H1 (cell line): Measurements from ENCODE around the gene ANKS1A. TPM values are rescaled to one million over a fixed set of nuclear protein-coding genes. Genes with fewer than 3 reads are reported as not detected.

Source experiments
- CTCF ChIA-PET: fragments of 300-600 bp; sonication (Branson Sonifier 250); formaldehyde crosslinking; loops from one replicate; lab custom pipeline; 2021; ENCODE audit not compliant: partially characterized antibody; lab: Charles Lee
- POLR2A ChIA-PET: fragments of 300-600 bp; sonication (Branson Sonifier 250); formaldehyde crosslinking; loops from one replicate; lab custom pipeline; 2021; ENCODE audit warnings: inconsistent platforms; ENCODE audit not compliant: partially characterized antibody; lab: Charles Lee
- DNase-seq, 2 experiments: peaks; one replicate each; pipeline versions ENCODE4 v3.0.0 to v3.0.0-alpha.2; 2010 to 2022; ENCODE audit warnings: low spot score in 2 of 2, low read depth in 1 of 2, mixed read lengths in 1 of 2
- FAIRE-seq: peaks from 2 replicates; lab custom pipeline; 2011; peaks lifted over from hg19 to GRCh38; lab: Jason Lieb, UNC
- H2AFZ ChIP-seq: 2 replicates; pipeline ENCODE4 v1.8.1; 2012; ENCODE audit warnings: low read length, inconsistent platforms
- H2AK5ac ChIP-seq: 2 replicates; pipeline ENCODE4 v1.6.1; 2013; ENCODE audit warnings: low read depth, low read length
- H2BK120ac ChIP-seq: replicated peaks from 2 replicates; pipeline ENCODE3; 2013; ENCODE audit warnings: low read depth, low read length, inconsistent platforms
- H2BK12ac ChIP-seq: 2 replicates; pipeline ENCODE4 v1.6.1; 2013; ENCODE audit warnings: low read depth, low read length
- H2BK15ac ChIP-seq: 2 replicates; pipeline ENCODE4 v1.6.1; 2013; ENCODE audit warnings: low read length
- H2BK20ac ChIP-seq: 2 replicates; pipeline ENCODE4 v1.6.1; 2013; ENCODE audit warnings: low read length
- H2BK5ac ChIP-seq: 2 replicates; pipeline ENCODE4 v1.6.1; 2013; ENCODE audit warnings: low read depth, low read length
- H3K14ac ChIP-seq: 2 replicates; pipeline ENCODE4 v1.6.1; 2013; ENCODE audit warnings: inconsistent platforms; ENCODE audit not compliant: insufficient read length
- H3K18ac ChIP-seq: 2 replicates; pipeline ENCODE4 v1.6.1; 2013; ENCODE audit warnings: low read length; ENCODE audit errors: extremely low read depth
- H3K23ac ChIP-seq: 2 replicates; pipeline ENCODE4 v1.6.1; 2013; ENCODE audit warnings: inconsistent platforms; ENCODE audit not compliant: insufficient read length
- H3K23me2 ChIP-seq: 2 replicates; pipeline ENCODE4 v1.6.1; 2013; ENCODE audit warnings: low read depth, low read length
- H3K27ac ChIP-seq: 2 replicates; pipeline ENCODE4 v1.6.1; 2011; ENCODE audit warnings: low read depth, low read length, inconsistent platforms
- H3K27me3 ChIP-seq, 4 experiments: replicated peaks in 1 of 4; 1 replicate in 1 of 4; 2 replicates in 3 of 4; pipeline versions ENCODE4 v1.6.1 to v1.8.1; 2011 to 2013; ENCODE audit warnings: low read length in 3 of 4, mild to moderate bottlenecking in 3 of 4, inconsistent platforms in 2 of 4, mixed read lengths in 2 of 4, moderate library complexity in 1 of 4; ENCODE audit not compliant: control insufficient read depth in 3 of 4, insufficient read depth in 3 of 4; ENCODE audit errors: extremely low read depth in 1 of 4
- H3K36me3 ChIP-seq, 4 experiments: 2 replicates each; pipeline versions ENCODE4 v1.6.1 to v1.8.1; 2011 to 2013; ENCODE audit warnings: mild to moderate bottlenecking in 4 of 4, low read length in 3 of 4, moderate library complexity in 2 of 4, control low read depth in 1 of 4, inconsistent platforms in 1 of 4; ENCODE audit not compliant: insufficient read depth in 4 of 4, control insufficient read depth in 2 of 4
- H3K4ac ChIP-seq: replicated peaks from 2 replicates; pipeline ENCODE3; 2013; ENCODE audit warnings: low read length, low read depth, mixed read lengths, inconsistent platforms; ENCODE audit not compliant: insufficient read length
- H3K4me1 ChIP-seq, 4 experiments: replicated peaks in 1 of 4; 1 replicate in 1 of 4; 2 replicates in 3 of 4; pipeline versions ENCODE4 v1.6.1 to v1.8.1; 2011 to 2013; ENCODE audit warnings: low read length in 3 of 4, inconsistent platforms in 2 of 4, mixed read lengths in 1 of 4; ENCODE audit not compliant: insufficient read depth in 4 of 4, control insufficient read depth in 3 of 4
- H3K4me2 ChIP-seq, 2 experiments: 2 replicates each; pipeline versions ENCODE4 v1.6.1 to v1.8.1; 2011 to 2013; ENCODE audit warnings: low read depth in 2 of 2, low read length in 2 of 2, control low read depth in 1 of 2, inconsistent platforms in 1 of 2, mild to moderate bottlenecking in 1 of 2; ENCODE audit not compliant: insufficient read depth in 1 of 2
- H3K4me3 ChIP-seq, 4 experiments: fragments of 200-600, 300-600 bp in 1 of 4; sonication (generic), shearing (Covaris generic), sonication (Bioruptor Twin) in 1 of 4; 2 replicates each; pipeline versions ENCODE4 v1.5.1 to v1.8.1; 2011 to 2016; ENCODE audit warnings: low read length in 4 of 4, low read depth in 3 of 4, control low read depth in 2 of 4, inconsistent platforms in 2 of 4, mild to moderate bottlenecking in 2 of 4, mixed read lengths in 1 of 4, moderate library complexity in 1 of 4; ENCODE audit not compliant: insufficient read depth in 2 of 4; ENCODE audit errors: extremely low read depth in 1 of 4
- H3K56ac ChIP-seq: replicated peaks from 2 replicates; pipeline ENCODE3; 2013; ENCODE audit warnings: low read depth, mild to moderate bottlenecking, mixed read lengths, low read length, inconsistent platforms; ENCODE audit not compliant: insufficient read length
- H3K79me1 ChIP-seq: 2 replicates; pipeline ENCODE4 v1.6.1; 2013; ENCODE audit warnings: low read depth, low read length, control low read depth
- H3K79me2 ChIP-seq, 2 experiments: 2 replicates each; pipeline versions ENCODE4 v1.6.1 to v1.8.1; 2012 to 2013; ENCODE audit warnings: low read length in 2 of 2, mild to moderate bottlenecking in 2 of 2, inconsistent platforms in 1 of 2; ENCODE audit not compliant: insufficient read depth in 2 of 2, control insufficient read depth in 1 of 2
- H3K9ac ChIP-seq, 4 experiments: replicated peaks in 1 of 4; 1 replicate in 1 of 4; 2 replicates in 3 of 4; pipeline versions ENCODE4 v1.6.1 to v1.8.1; 2011 to 2013; ENCODE audit warnings: low read depth in 3 of 4, low read length in 3 of 4, control low read depth in 2 of 4, mild to moderate bottlenecking in 2 of 4, moderate library complexity in 2 of 4, inconsistent platforms in 1 of 4; ENCODE audit errors: extremely low read depth in 1 of 4
- H3K9me3 ChIP-seq, 2 experiments: 2 replicates each; pipeline versions ENCODE4 v1.6.1 to v1.8.1; 2012 to 2013; ENCODE audit warnings: mild to moderate bottlenecking in 2 of 2, moderate library complexity in 2 of 2, control low read depth in 1 of 2, inconsistent platforms in 1 of 2, low read depth in 1 of 2, low read length in 1 of 2, mixed read lengths in 1 of 2; ENCODE audit not compliant: insufficient read depth in 2 of 2
- H4K20me1 ChIP-seq, 2 experiments: replicated peaks in 1 of 2; 2 replicates each; pipeline versions ENCODE3 to v1.8.1; 2011 to 2013; ENCODE audit warnings: inconsistent platforms in 2 of 2, low read length in 2 of 2, mild to moderate bottlenecking in 1 of 2; ENCODE audit not compliant: insufficient read depth in 2 of 2, control insufficient read depth in 1 of 2
- H4K5ac ChIP-seq: 2 replicates; pipeline ENCODE4 v1.6.1; 2013; ENCODE audit warnings: low read length, low read depth, mixed read lengths, inconsistent platforms; ENCODE audit not compliant: insufficient read length
- H4K8ac ChIP-seq: 2 replicates; pipeline ENCODE4 v1.8.0; 2013; ENCODE audit warnings: mild to moderate bottlenecking, moderate library complexity, low read length, inconsistent platforms; ENCODE audit not compliant: insufficient read depth; ENCODE audit errors: extremely low read depth
- H4K91ac ChIP-seq: replicated peaks from 2 replicates; pipeline ENCODE3; 2013; ENCODE audit warnings: low read length, mixed read lengths, inconsistent platforms; ENCODE audit not compliant: insufficient read length
- BRCA1 ChIP-seq: IDR thresholded peaks from 2 replicates; pipeline ENCODE4 v1.6.1; 2012; ENCODE audit warnings: low read depth, low read length, improper control_type of control experiment
- CBX8 ChIP-seq: fragments of 300-800, 300-1000 bp; sonication (generic); IDR thresholded peaks from 2 replicates; pipeline ENCODE4 v1.7.1; 2016; ENCODE audit warnings: low read depth, low read length, borderline replicate concordance
- CHD1 ChIP-seq: IDR thresholded peaks from 2 replicates; pipeline ENCODE4 v1.6.1; 2012; ENCODE audit warnings: low read depth, low read length, improper control_type of control experiment
- CHD2 ChIP-seq: IDR thresholded peaks from 2 replicates; pipeline ENCODE4 v1.6.1; 2012; ENCODE audit warnings: low read length, improper control_type of control experiment
- EGR1 ChIP-seq: IDR thresholded peaks from 2 replicates; pipeline ENCODE4 v1.6.1; 2011; ENCODE audit warnings: low read depth, low read length, borderline replicate concordance
- JUND ChIP-seq: IDR thresholded peaks from 2 replicates; pipeline ENCODE4 v1.6.1; 2011; ENCODE audit warnings: mild to moderate bottlenecking, improper control_type of control experiment, low read length
- KDM4A ChIP-seq: IDR thresholded peaks from one replicate; pipeline ENCODE4 v1.7.1; 2012; ENCODE audit warnings: low read depth, mild to moderate bottlenecking, moderate library complexity, low read length, inconsistent platforms; ENCODE audit not compliant: severe bottlenecking
- KDM5A ChIP-seq: fragments of 200-600 bp; IDR thresholded peaks from 2 replicates; pipeline ENCODE4 v1.7.1; 2012; ENCODE audit warnings: mild to moderate bottlenecking, low read length, inconsistent platforms, mixed read lengths
- POLR2AphosphoS5 ChIP-seq: IDR thresholded peaks from 2 replicates; pipeline ENCODE4 v1.6.1; 2011; ENCODE audit warnings: low read depth, low read length
- RFX5 ChIP-seq: IDR thresholded peaks from 2 replicates; pipeline ENCODE4 v1.6.1; 2011; ENCODE audit warnings: low read depth, low read length, improper control_type of control experiment, borderline replicate concordance
- SP2 ChIP-seq: IDR thresholded peaks from 2 replicates; pipeline ENCODE4 v1.6.1; 2012; ENCODE audit warnings: mild to moderate bottlenecking, low read length, inconsistent platforms
- SUZ12 ChIP-seq: fragments of 200-600 bp; sonication (generic); IDR thresholded peaks from 2 replicates; pipeline ENCODE4 v1.6.1; 2012; ENCODE audit warnings: mild to moderate bottlenecking, inconsistent platforms, low read length, moderate library complexity, mixed read lengths
- YY1 ChIP-seq: IDR thresholded peaks from 2 replicates; pipeline ENCODE4 v1.6.1; 2011; ENCODE audit warnings: low read depth, mild to moderate bottlenecking, low read length
- WGBS, 2 experiments: shearing (Covaris generic) in 1 of 2; methylation state at CpG; one replicate each; pipeline versions ENCODE4 v1.1.6 to v1.1.7; 2013 to 2015; ENCODE audit warnings: low lambda C conversion rate in 2 of 2, mixed read lengths in 2 of 2, inconsistent platforms in 1 of 2, low coverage in 1 of 2, missing lambda C conversion rate in 1 of 2; ENCODE audit not compliant: insufficient replicate concordance in 2 of 2, insufficient coverage in 1 of 2, insufficient read length in 1 of 2; ENCODE audit errors: extremely low coverage in 1 of 2, missing lambda C conversion rate in 1 of 2; 5-methylcytosine and 5-hydroxymethylcytosine counted together
- polyA plus RNA-seq, 7 experiments: library from polyadenylated mRNA; depleted of rRNA in 3 of 7; stranded (reverse) in 5 of 7; unstranded in 2 of 7; fragments of >200 nt in 5 of 7; fragments of 200-250 nt in 2 of 7; gene quantifications; 1 replicate in 5 of 7; 2 replicates in 1 of 7; 4 replicates in 1 of 7; pipeline versions ENCODE4 v1.2.1 to v1.2.3, GENCODE V29; 2011 to 2013; ENCODE audit warnings: missing spikeins in 2 of 7, mixed read lengths in 2 of 7
- total RNA-seq: library from RNA; stranded (reverse); fragmentation: NEBNext Ultra II Directional; extraction: Animal tissue kit (Norgen Biotek cat#: 25700); gene quantifications from 2 replicates; pipeline ENCODE4 v1.2.1, GENCODE V29; 2021
- TF ChIP-seq, protein P1 (sequence below): IDR thresholded peaks from 2 replicates; pipeline ENCODE4 v1.6.1; 2012; ENCODE audit warnings: low read length, inconsistent platforms

ANKS1A gene
- total and polyA plus RNA-seq, 2 of the 8 experiments (the other 6 are each of a cell fraction or from before 2014, with no cell fraction given): 9.8 to 30.9 TPM

DNA sequence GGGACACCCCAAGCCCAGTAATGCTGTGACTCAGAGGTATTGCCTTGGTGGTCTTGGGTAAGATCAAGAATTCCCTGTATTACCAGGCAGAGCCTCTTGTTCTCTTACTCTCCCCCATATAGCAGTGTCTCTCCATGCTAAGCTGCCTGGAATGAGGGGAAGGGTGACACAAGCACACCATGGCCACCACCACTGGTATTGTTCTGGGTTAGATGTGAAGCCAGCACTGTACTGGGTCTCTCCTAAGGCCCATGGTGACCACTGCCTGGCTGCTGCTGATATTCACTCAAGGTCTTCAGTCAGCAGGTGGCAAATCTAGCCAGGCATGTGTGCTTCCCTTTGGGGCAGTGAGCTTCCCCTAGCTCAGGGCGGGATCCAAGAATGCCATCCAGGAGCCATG lies 37.7 kb upstream of the ANKS1A start:
- Histone ChIP-seq H3K27ac (no peak overlapping the region), H2BK5ac (peak overlapping the region; percentile 18; the same call in 1 of the 2 replicates), H2AFZ (no peak overlapping the region), H2BK12ac (no peak overlapping the region), H2BK15ac (no peak overlapping the region), H4K8ac (no peak overlapping the region), H3K23ac (no peak overlapping the region), H4K20me1 (peaks cover 0 to 3% of the 10 kb centered on the region in 2 experiments), H3K4ac (no peak overlapping the region), H3K79me2 (no peaks in the 10 kb centered on the region), H3K36me3 (peaks cover 3 to 7% (median 5%) of the 10 kb centered on the region in 4 experiments; a peak in 5 of 8 replicates), H2BK120ac (no peak overlapping the region), H3K14ac (no peak overlapping the region), H3K4me1 (peaks cover 3 to 6% (median 5%) of the 10 kb centered on the region in 4 experiments; a peak in 4 of 7 replicates), H3K4me2 (no peak overlapping the region), H3K27me3 (no peaks in the 10 kb centered on the region), H4K5ac (no peak overlapping the region), H3K56ac (no peak overlapping the region), H3K9ac (no peak overlapping the region), H3K9me3 (no peaks in the 10 kb centered on the region), H2BK20ac (no peak overlapping the region), H2AK5ac (no peak overlapping the region), H3K79me1 (no peaks in the 10 kb centered on the region), H4K91ac (no peak overlapping the region), H3K4me3 (no peak overlapping the region), H3K18ac (no peak overlapping the region), H3K23me2 (no peaks in the 10 kb centered on the region)
- DNase-seq (no peak), FAIRE-seq (no peak)
- ChIA-PET CTCF (interaction anchor here (1.5 kb wide), 1 partner anchor 17 kb away, joined by 3 read pairs; no protein-coding TSS in a partner anchor), POLR2A (interaction anchor here (0.8 to 1.3 kb wide), 3 partner anchors 8 to 84 kb away, joined by 3 to 4 read pairs (median 3); no protein-coding TSS in a partner anchor)
- 69% methylated on average over 1 of the region's 1 CpG; no CpG with 5 or more reads in 1 of the 2 experiments for WGBS, 2 experiments
- no peak for TF ChIP-seq CBX8
- no peak for TF ChIP-seq POLR2AphosphoS5
- TF ChIP-seq EGR1: no peak
- TF ChIP-seq, protein P1, sequence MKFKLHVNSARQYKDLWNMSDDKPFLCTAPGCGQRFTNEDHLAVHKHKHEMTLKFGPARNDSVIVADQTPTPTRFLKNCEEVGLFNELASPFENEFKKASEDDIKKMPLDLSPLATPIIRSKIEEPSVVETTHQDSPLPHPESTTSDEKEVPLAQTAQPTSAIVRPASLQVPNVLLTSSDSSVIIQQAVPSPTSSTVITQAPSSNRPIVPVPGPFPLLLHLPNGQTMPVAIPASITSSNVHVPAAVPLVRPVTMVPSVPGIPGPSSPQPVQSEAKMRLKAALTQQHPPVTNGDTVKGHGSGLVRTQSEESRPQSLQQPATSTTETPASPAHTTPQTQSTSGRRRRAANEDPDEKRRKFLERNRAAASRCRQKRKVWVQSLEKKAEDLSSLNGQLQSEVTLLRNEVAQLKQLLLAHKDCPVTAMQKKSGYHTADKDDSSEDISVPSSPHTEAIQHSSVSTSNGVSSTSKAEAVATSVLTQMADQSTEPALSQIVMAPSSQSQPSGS: no peak
- no peak for TF ChIP-seq CHD1
- no peak for TF ChIP-seq KDM5A
- TF ChIP-seq SUZ12: no peak
- no peak for TF ChIP-seq YY1
- TF ChIP-seq CHD2: no peak
- no peak for TF ChIP-seq JUND
- TF ChIP-seq BRCA1: no peak
- no peak for TF ChIP-seq SP2
- TF ChIP-seq RFX5: no peak
- no peak for TF ChIP-seq KDM4A
